Spinal cord (tissue), 10 donors: ENCODE data around the gene CDC42BPB. TPM values are rescaled to one million over a fixed set of nuclear protein-coding genes. Genes with fewer than 3 reads are reported as not detected.

Experiments
- DNase-seq, 6 donors: peaks; one replicate each; pipeline versions ENCODE4 v3.0.0 to v3.0.0-alpha.2; 2013 to 2015; ENCODE audit warnings: low spot score in 6 of 6, low read depth in 4 of 6
- H3K27ac ChIP-seq: one replicate; pipeline ENCODE4 v1.5.1; 2013; ENCODE audit warnings: low read depth, low read length, control low read depth
- H3K27me3 ChIP-seq: one replicate; pipeline ENCODE4 v1.6.1; 2013; ENCODE audit warnings: low read length; ENCODE audit not compliant: control insufficient read depth, insufficient read depth
- H3K36me3 ChIP-seq: one replicate; pipeline ENCODE4 v1.6.1; 2013; ENCODE audit warnings: low read length; ENCODE audit not compliant: control insufficient read depth, insufficient read depth
- H3K4me1 ChIP-seq: one replicate; pipeline ENCODE4 v1.6.1; 2013; ENCODE audit warnings: low read length; ENCODE audit not compliant: control insufficient read depth, insufficient read depth
- H3K4me3 ChIP-seq: one replicate; pipeline ENCODE4 v1.5.1; 2013; ENCODE audit warnings: low read depth, low read length, control low read depth
- H3K9me3 ChIP-seq: one replicate; pipeline ENCODE4 v1.6.1; 2013; ENCODE audit warnings: low read length; ENCODE audit not compliant: control insufficient read depth, insufficient read depth
- WGBS: methylation state at CpG from one replicate; pipeline ENCODE4 v1.1.5; 2013; ENCODE audit warnings: missing lambda C conversion rate; ENCODE audit not compliant: insufficient coverage; 5-methylcytosine and 5-hydroxymethylcytosine counted together
- polyA plus RNA-seq, 2 donors: library from polyadenylated mRNA; unstranded; fragments of 120-200 nt; gene quantifications; one replicate each; pipeline ENCODE4 v1.2.1, GENCODE V29; 2013; ENCODE audit not compliant: insufficient read length in 2 of 2
- total RNA-seq, 2 donors: library from RNA; depleted of rRNA in 1 of 2; stranded (reverse); fragments of 120-200 nt in 1 of 2; fragments of >200 nt in 1 of 2; gene quantifications; one replicate each; pipeline versions ENCODE4 v1.2.3 to v1.2.4, GENCODE V29; 2013 to 2014
- donor health status: healthy.

CDC42BPB gene
- total and polyA plus RNA-seq, 4 donors = 69.0 to 115 (median 96.3) TPM

DNA sequence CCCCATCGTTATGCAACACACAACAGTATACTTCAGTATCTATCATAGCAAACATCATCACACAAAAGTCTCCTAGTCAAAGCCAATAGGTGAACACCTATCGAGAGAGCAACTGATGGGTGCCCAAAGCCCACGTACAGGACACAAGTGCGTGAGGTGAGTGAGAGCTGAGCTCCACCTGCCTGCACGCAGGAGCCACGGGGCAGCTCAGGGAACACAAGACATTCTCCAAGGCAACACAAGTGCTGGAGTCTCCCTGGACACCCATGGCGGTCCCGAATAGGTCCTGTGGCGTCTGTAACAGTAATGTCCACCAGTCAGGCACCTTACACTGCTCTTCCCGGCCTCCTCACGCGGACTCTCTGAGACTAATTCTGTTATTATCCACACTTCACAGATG lies 44.3 kb downstream of the CDC42BPB start:
- H3K27ac ChIP-seq = no peak overlapping the region
- H3K36me3 ChIP-seq = peaks cover 35% of the 10 kb centered on the region
- no peaks in the 10 kb centered on the region for H3K9me3 ChIP-seq
- H3K27me3 ChIP-seq = no peaks in the 10 kb centered on the region
- H3K4me1 ChIP-seq = peaks cover 29% of the 10 kb centered on the region
- WGBS = 94% methylated on average over 12 of the region's 12 CpGs
- H3K4me3 ChIP-seq = no peak overlapping the region
- DNase-seq = no peak

DNA sequence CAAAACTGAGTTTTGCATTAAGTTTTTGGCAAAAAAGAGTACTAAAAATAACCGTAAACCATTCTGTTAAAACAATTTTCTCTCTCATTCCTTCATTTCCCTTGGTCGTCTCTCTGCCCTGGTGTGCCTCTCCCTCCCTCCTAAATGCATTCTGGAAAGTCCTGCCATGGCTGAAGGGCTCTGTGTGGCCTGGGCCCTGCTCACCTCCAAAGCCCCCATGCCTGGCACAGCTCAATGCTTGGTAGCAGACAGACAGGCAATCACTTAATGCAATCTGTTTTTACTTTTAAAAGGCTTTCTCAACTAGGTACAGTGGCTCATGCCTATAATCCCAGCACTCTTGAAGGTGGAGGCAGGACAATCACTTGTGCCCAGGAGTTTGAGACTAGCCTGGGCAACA lies 47.8 kb downstream of the CDC42BPB start:
- Histone ChIP-seq H3K36me3 (peaks cover 58% of the 10 kb centered on the region), H3K4me1 (peaks cover 16% of the 10 kb centered on the region), H3K27ac (no peak overlapping the region), H3K9me3 (no peaks in the 10 kb centered on the region), H3K27me3 (no peaks in the 10 kb centered on the region), H3K4me3 (no peak overlapping the region)
- DNase-seq = no peak
- 93% methylated on average over 2 of the region's 2 CpGs for WGBS

DNA sequence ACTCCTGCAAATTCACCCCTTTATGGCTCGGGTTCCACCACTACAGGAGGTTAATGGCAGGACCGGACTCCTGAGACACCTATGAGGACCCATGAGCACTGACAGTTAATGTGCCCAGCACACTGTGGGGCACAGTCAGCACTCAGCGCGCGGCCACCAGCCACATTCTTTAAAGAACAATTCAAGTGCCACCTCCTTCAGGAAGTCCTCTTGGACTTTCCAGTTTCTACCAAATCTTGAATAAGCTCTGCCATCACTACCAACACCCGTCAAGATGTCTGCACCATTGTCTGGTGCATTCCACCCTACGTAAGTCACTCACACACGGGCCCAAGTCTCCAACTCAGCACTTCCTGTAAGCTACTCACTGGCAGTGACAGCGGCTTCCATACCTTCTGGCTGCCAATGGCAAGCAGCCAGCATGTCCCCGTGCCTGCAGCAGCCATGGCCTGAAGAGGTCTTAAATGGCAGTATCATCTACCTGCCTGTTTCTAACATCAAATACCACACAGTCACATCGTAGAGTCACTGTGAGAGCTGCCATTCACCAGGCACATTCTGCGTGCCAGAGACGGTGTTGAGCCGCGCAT lies 48.5 kb downstream of the CDC42BPB start:
- Histone ChIP-seq H3K4me3 (no peak overlapping the region), H3K4me1 (peaks cover 15% of the 10 kb centered on the region), H3K9me3 (no peaks in the 10 kb centered on the region), H3K36me3 (peaks cover 64% of the 10 kb centered on the region), H3K27ac (no peak overlapping the region), H3K27me3 (no peaks in the 10 kb centered on the region)
- DNase-seq = no peak
- 86% methylated on average over 15 of the region's 15 CpGs for WGBS

DNA sequence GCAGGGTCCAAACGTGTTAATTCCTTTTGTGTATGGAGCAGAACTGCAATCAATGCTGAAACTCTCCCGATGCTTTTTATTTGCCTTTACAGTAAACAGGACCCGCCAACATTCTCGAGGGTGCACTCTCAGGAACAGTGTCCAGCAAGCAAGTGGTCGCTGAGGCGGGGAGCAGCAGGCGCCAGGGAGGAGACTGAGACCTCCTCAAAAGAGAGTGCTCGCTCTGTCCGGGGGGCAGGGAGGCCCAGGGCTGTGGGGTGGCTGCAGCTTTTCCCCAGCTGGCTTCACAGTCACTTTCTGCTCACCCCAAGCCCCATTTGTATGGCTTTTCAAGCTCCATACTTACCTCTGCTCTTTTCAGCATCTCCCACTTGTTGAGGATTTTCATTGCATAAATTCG lies 49.2 kb downstream of the CDC42BPB start:
- WGBS = 65% methylated on average over 10 of the region's 10 CpGs
- Histone ChIP-seq H3K9me3 (no peaks in the 10 kb centered on the region), H3K36me3 (peaks cover 66% of the 10 kb centered on the region), H3K4me3 (no peak overlapping the region), H3K27me3 (no peaks in the 10 kb centered on the region), H3K27ac (no peak overlapping the region), H3K4me1 (peaks cover 14% of the 10 kb centered on the region)
- DNase-seq = no peak

DNA sequence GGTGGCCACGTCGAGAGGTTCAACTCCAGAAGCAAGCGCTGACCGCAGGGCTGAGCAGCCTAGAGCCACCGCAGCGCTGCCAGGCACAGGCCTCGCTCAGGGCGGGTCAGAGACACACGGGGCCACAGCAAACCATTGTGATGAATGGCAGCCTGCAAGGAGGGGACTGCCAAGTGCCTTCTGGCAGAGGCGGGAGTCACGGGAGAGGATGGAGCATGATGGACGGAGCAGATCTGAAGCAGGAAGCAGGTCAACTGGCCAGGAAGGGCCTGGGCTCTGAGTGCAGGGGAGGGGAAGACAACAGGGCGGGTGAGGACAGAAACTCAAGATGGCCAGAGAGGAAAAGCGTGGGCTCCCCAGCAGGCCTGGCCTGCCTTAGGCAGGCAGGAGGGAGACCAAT lies 49.8 kb downstream of the CDC42BPB start:
- H3K9me3 ChIP-seq = no peaks in the 10 kb centered on the region
- DNase-seq = no peak
- H3K27ac ChIP-seq = no peak overlapping the region
- no peak overlapping the region for H3K4me3 ChIP-seq
- 88% methylated on average over 14 of the region's 14 CpGs for WGBS
- H3K36me3 ChIP-seq = peaks cover 70% of the 10 kb centered on the region
- peaks cover 16% of the 10 kb centered on the region for H3K4me1 ChIP-seq
- H3K27me3 ChIP-seq = no peaks in the 10 kb centered on the region

DNA sequence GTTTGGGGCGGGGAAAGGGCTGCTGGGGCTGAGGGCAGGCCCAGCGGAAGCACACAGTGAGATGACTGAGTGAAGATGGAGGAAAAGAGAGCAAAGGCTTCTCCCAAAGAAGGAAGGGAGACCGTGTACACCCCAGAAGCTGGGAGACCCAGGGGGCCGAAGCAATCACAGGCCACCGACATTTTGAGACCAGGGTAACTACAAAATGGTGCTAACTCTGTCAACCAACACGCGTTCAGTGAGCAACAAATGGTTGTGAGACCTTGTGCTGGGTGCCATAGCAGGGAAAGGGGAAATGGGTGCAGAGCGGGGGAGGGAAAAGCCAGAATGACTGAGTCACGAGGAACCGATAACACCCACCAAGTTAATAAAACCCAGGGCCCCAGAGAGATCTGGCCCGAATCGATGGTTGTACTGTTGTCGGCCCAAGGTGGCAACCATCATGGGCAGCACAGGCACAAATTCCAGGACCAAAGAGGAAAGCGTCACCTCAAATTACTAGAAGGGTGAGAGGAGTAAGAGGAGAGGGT lies 50.3 kb downstream of the CDC42BPB start:
- Histone ChIP-seq H3K4me3 (no peak overlapping the region), H3K36me3 (peaks cover 74% of the 10 kb centered on the region), H3K9me3 (no peaks in the 10 kb centered on the region), H3K27ac (no peak overlapping the region), H3K27me3 (no peaks in the 10 kb centered on the region), H3K4me1 (peaks cover 16% of the 10 kb centered on the region)
- DNase-seq = no peak
- WGBS = 100% methylated on average over 9 of the region's 14 CpGs

DNA sequence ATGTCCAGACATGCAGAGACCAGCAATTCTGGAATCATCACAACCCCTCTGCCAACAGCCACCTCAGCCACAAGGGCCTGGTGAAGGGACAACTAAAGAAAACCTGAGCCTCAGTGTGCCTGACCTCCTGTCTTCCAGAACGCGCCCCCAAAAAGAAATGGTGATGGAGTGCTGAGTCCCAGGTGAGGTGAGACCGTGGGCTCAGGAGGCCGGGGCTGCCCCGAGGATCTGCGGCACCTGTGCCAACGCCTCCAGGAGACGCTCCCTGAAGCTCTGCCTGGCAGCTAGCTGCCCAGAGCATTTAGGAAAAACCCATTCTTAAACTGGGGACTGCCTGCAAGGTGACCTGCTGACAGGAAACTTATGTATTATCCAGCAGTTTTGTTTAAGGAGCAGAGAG lies 51.2 kb downstream of the CDC42BPB start:
- H3K36me3 ChIP-seq = peaks cover 79% of the 10 kb centered on the region
- WGBS = 89% methylated on average over 6 of the region's 8 CpGs
- H3K9me3 ChIP-seq = no peaks in the 10 kb centered on the region
- no peak overlapping the region for H3K4me3 ChIP-seq
- H3K27ac ChIP-seq = no peak overlapping the region
- peaks cover 17% of the 10 kb centered on the region for H3K4me1 ChIP-seq
- H3K27me3 ChIP-seq = no peaks in the 10 kb centered on the region
- DNase-seq = no peak

DNA sequence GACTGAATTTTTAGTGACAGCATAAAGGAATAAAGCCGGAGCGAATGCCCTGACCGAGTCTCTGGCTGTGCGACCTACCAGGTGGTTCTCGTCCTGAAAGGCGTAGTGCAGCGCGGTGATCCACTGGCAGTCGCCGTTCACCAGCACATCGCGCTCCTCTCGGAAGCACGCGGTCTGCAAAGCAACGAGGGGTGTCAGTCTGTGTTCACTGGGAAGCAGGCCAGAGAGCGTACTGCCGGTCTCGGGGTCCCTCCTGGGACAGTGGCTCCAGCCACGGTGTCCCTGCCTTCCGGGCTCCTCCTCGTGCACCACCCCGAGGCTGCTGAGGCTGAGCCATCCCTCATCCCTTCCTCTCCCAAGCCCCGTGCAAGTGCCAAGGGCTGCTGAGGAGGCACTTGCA lies 53.5 kb downstream of the CDC42BPB start:
- Histone ChIP-seq H3K9me3 (no peaks in the 10 kb centered on the region), H3K4me1 (peaks cover 19% of the 10 kb centered on the region), H3K36me3 (peaks cover 78% of the 10 kb centered on the region), H3K27me3 (no peaks in the 10 kb centered on the region), H3K4me3 (no peak overlapping the region), H3K27ac (no peak overlapping the region)
- DNase-seq = no peak
- 83% methylated on average over 24 of the region's 24 CpGs for WGBS

DNA sequence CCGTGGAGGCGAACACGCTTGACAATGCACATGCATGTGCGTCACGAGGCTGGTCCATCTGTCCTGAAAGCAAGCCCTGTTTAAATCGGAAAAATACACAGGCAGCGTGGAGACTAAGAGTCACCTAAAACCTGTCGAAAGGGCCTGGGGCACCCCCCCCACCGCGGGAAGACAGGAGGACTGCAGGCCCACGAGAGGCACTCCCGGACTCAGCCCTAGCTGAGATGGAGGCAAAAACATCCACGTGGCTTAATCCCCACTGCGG lies 54.1 kb downstream of the CDC42BPB start:
- no peak overlapping the region for H3K27ac ChIP-seq

DNA sequence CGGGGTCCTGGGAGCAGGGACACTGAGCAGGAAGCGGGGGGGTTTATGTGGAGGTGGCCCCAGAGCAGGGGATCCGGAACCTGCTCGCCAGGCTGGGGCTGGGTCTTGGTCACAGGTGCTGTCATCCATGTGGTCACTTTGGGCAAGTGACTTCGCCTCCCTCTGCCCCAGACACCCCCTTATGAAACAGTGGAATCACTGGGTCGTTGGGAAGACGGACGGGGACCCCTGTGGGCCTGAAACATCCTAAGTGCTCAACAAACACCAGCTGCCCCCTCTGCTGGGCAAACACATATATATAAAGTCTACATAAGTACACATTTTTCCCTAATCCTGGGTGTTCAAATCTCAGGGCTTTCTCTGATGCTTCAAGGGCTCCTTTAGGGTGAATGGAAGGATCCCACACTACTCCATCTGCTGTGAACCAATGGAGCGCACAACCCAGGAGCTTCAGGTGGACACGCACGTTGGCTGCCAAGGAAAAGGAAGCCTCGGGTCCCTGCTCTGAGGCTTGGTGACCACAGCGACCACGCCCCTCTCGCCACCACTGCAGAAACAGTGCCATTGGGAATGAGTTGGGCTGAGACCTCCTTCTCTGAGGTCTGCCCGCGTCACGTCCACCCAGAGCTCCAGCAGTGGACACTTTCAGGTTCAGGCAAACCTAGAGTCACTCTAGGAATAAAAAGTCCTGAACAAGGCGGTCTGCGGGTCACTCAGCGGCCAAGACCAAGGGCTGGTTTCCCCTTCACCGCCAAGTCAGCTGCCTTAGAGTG lies 54.6 kb downstream of the CDC42BPB start:
- Histone ChIP-seq H3K27me3 (no peaks in the 10 kb centered on the region), H3K9me3 (no peaks in the 10 kb centered on the region), H3K4me1 (peaks cover 16% of the 10 kb centered on the region), H3K4me3 (no peak overlapping the region), H3K27ac (no peak overlapping the region), H3K36me3 (peaks cover 79% of the 10 kb centered on the region)
- WGBS = 90% methylated on average over 21 of the region's 22 CpGs
- DNase-seq = peak in 1 of 6 donors; percentile 6

More for the DNA sequence above, 54.1 kb downstream of the CDC42BPB start:
- no peak for DNase-seq
- 88% methylated on average over 14 of the region's 14 CpGs for WGBS
- Histone ChIP-seq H3K27me3 (no peaks in the 10 kb centered on the region), H3K36me3 (peaks cover 83% of the 10 kb centered on the region), H3K9me3 (no peaks in the 10 kb centered on the region), H3K4me1 (peaks cover 16% of the 10 kb centered on the region), H3K4me3 (no peak overlapping the region)
